K562 (cell line): ENCODE results near the gene LIPE. TPM values are rescaled to one million over a fixed set of nuclear protein-coding genes. Genes with fewer than 3 reads are reported as not detected.

Experiments used
- CTBP1 ChIP-seq: fragments of 450-650 bp; IDR thresholded peaks from 2 replicates; pipeline ENCODE4 v1.6.1; 2016; ENCODE audit warnings: borderline replicate concordance
- MYC ChIP-seq, 2 experiments: fragments of 250-450 bp in 1 of 2; sonication (Bioruptor Pico) in 1 of 2; IDR thresholded peaks; 2 replicates each; pipeline versions ENCODE4 v1.5.1 to v1.6.1; 2012 to 2021; ENCODE audit warnings: low read depth in 2 of 2, borderline replicate concordance in 1 of 2, improper control_type of control experiment in 1 of 2, low read length in 1 of 2, mild to moderate bottlenecking in 1 of 2, moderate library complexity in 1 of 2
- PTBP1 ChIP-seq: fragments of 200-400 bp; formaldehyde crosslinking; IDR thresholded peaks from 2 replicates; pipeline ENCODE4 v1.6.1; 2017; ENCODE audit warnings: low read depth, low read length
- SMAD2 ChIP-seq: fragments of 150-350 bp; IDR thresholded peaks from 2 replicates; pipeline ENCODE4 v1.6.1; 2014; ENCODE audit warnings: low read depth, mild to moderate bottlenecking, low read length
- SMARCC2 ChIP-seq: fragments of 450-650 bp; IDR thresholded peaks from 2 replicates; pipeline ENCODE4 v1.6.1; 2017; ENCODE audit warnings: antibody characterized with exemption, moderate library complexity, mild to moderate bottlenecking, low read depth
- THRAP3 ChIP-seq: fragments of 450-650 bp; IDR thresholded peaks from 2 replicates; pipeline ENCODE4 v1.6.1; 2016; ENCODE audit warnings: mild to moderate bottlenecking, inconsistent platforms, borderline replicate concordance
- ZHX1 ChIP-seq: fragments of 150-350 bp; conservative IDR thresholded peaks from 2 replicates; pipeline ENCODE4 v1.6.1; 2014; ENCODE audit warnings: low read length
- ZNF507 ChIP-seq: conservative IDR thresholded peaks from 2 replicates; pipeline ENCODE4 v1.6.1; 2017; ENCODE audit warnings: missing genetic modification characterization, missing compliant biosample characterization
- ZNF780A ChIP-seq: fragments of 250-450 bp; sonication (Bioruptor Pico); IDR thresholded peaks from 2 replicates; pipeline ENCODE4 v1.5.0; 2021; ENCODE audit warnings: mild to moderate bottlenecking
- polyA plus RNA-seq, 8 experiments: library from polyadenylated mRNA; depleted of rRNA in 4 of 8; stranded (reverse) in 5 of 8; unstranded in 3 of 8; fragments of >200 nt; fragmentation: Nextera tagmentation in 2 of 8; fragmentation: Illumina TruSeq in 1 of 8; extraction: Ambion mirVana in 2 of 8; extraction: Trizol in 1 of 8; gene quantifications; 2 replicates each; pipeline versions ENCODE4 v1.2.1 to v1.2.3, GENCODE V29; 2011 to 2014; ENCODE audit warnings: inconsistent platforms in 1 of 8, missing spikeins in 1 of 8
- total RNA-seq, 7 experiments: library from RNA; depleted of rRNA in 6 of 7; stranded (reverse); fragments of >200 nt in 6 of 7; fragmentation: Illumina TruSeq in 2 of 7; extraction: Trizol in 2 of 7; gene quantifications; 2 replicates each; pipeline versions ENCODE4 v1.2.1 to v1.2.3, GENCODE V29; 2011 to 2021; ENCODE audit warnings: low replicate concordance in 1 of 7
- TF ChIP-seq, protein P1 (sequence below): IDR thresholded peaks from 2 replicates; pipeline ENCODE4 v1.6.1; 2011; ENCODE audit warnings: borderline replicate concordance, low read depth, mild to moderate bottlenecking, moderate library complexity, low read length; ENCODE audit not compliant: insufficient read depth, poor library complexity, severe bottlenecking
- TF ChIP-seq, protein P2 (sequence below): fragments of 250-450 bp; sonication (Bioruptor Pico); IDR thresholded peaks from 2 replicates; pipeline ENCODE4 v1.4.0; 2020
- TF ChIP-seq, protein P3 (sequence below), 2 experiments: IDR thresholded peaks; 2 replicates each; pipeline ENCODE4 v1.6.1; 2011; ENCODE audit warnings: borderline replicate concordance in 1 of 2, control low read depth in 1 of 2, low read depth in 1 of 2, low read length in 1 of 2, mild to moderate bottlenecking in 1 of 2, mixed read lengths in 1 of 2, moderate library complexity in 1 of 2; ENCODE audit not compliant: insufficient read depth in 1 of 2, insufficient read length in 1 of 2, poor library complexity in 1 of 2, severe bottlenecking in 1 of 2; ENCODE audit errors: extremely low read depth in 1 of 2

Gene LIPE
- total and polyA plus RNA-seq, 9 of the 15 experiments (the other 6 are each of a cell fraction or from before 2014, with no cell fraction given) = 0.22 TPM; not detected in 8

GRCh38 chr19:42440357-42441048 is 13.3 kb upstream of the LIPE start (continued):
- no peak for TF ChIP-seq THRAP3
- TF ChIP-seq MYC (IDR thresholded peaks at IDR 0.05; ENCODE audit: low read depth, low read length) = peak; percentile 69
- no peak for TF ChIP-seq MYC (CRISPR knock-in tag; IDR thresholded peaks at IDR 0.05; ENCODE audit: borderline replicate concordance, low read depth)
- no peak for TF ChIP-seq ZHX1
- no peak for TF ChIP-seq SMAD2
- TF ChIP-seq, protein P1, sequence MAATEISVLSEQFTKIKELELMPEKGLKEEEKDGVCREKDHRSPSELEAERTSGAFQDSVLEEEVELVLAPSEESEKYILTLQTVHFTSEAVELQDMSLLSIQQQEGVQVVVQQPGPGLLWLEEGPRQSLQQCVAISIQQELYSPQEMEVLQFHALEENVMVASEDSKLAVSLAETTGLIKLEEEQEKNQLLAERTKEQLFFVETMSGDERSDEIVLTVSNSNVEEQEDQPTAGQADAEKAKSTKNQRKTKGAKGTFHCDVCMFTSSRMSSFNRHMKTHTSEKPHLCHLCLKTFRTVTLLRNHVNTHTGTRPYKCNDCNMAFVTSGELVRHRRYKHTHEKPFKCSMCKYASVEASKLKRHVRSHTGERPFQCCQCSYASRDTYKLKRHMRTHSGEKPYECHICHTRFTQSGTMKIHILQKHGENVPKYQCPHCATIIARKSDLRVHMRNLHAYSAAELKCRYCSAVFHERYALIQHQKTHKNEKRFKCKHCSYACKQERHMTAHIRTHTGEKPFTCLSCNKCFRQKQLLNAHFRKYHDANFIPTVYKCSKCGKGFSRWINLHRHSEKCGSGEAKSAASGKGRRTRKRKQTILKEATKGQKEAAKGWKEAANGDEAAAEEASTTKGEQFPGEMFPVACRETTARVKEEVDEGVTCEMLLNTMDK = peak; percentile 76
- 0 out of 2 replicates have a peak, but pooled peaks have one; percentile 35 for TF ChIP-seq SMARCC2
- no peak for TF ChIP-seq CTBP1
- TF ChIP-seq ZNF780A (CRISPR knock-in tag) = no peak
- TF ChIP-seq PTBP1 = no peak
- no peak for TF ChIP-seq ZNF507 (tag)
- TF ChIP-seq, protein P2, sequence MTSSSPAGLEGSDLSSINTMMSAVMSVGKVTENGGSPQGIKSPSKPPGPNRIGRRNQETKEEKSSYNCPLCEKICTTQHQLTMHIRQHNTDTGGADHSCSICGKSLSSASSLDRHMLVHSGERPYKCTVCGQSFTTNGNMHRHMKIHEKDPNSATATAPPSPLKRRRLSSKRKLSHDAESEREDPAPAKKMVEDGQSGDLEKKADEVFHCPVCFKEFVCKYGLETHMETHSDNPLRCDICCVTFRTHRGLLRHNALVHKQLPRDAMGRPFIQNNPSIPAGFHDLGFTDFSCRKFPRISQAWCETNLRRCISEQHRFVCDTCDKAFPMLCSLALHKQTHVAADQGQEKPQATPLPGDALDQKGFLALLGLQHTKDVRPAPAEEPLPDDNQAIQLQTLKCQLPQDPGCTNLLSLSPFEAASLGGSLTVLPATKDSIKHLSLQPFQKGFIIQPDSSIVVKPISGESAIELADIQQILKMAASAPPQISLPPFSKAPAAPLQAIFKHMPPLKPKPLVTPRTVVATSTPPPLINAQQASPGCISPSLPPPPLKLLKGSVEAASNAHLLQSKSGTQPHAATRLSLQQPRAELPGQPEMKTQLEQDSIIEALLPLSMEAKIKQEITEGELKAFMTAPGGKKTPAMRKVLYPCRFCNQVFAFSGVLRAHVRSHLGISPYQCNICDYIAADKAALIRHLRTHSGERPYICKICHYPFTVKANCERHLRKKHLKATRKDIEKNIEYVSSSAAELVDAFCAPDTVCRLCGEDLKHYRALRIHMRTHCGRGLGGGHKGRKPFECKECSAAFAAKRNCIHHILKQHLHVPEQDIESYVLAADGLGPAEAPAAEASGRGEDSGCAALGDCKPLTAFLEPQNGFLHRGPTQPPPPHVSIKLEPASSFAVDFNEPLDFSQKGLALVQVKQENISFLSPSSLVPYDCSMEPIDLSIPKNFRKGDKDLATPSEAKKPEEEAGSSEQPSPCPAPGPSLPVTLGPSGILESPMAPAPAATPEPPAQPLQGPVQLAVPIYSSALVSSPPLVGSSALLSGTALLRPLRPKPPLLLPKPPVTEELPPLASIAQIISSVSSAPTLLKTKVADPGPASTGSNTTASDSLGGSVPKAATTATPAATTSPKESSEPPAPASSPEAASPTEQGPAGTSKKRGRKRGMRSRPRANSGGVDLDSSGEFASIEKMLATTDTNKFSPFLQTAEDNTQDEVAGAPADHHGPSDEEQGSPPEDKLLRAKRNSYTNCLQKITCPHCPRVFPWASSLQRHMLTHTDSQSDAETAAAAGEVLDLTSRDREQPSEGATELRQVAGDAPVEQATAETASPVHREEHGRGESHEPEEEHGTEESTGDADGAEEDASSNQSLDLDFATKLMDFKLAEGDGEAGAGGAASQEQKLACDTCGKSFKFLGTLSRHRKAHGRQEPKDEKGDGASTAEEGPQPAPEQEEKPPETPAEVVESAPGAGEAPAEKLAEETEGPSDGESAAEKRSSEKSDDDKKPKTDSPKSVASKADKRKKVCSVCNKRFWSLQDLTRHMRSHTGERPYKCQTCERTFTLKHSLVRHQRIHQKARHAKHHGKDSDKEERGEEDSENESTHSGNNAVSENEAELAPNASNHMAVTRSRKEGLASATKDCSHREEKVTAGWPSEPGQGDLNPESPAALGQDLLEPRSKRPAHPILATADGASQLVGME (CRISPR knock-in tag) = no peak
- TF ChIP-seq, protein P3, sequence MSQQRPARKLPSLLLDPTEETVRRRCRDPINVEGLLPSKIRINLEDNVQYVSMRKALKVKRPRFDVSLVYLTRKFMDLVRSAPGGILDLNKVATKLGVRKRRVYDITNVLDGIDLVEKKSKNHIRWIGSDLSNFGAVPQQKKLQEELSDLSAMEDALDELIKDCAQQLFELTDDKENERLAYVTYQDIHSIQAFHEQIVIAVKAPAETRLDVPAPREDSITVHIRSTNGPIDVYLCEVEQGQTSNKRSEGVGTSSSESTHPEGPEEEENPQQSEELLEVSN (IDR thresholded peaks at IDR 0.05; ENCODE audit: borderline replicate concordance in 1 of 2, extremely low read depth in 1 of 2, insufficient read depth in 1 of 2, insufficient read length in 1 of 2, low read depth in 1 of 2, low read length in 1 of 2, poor library complexity in 1 of 2, severe bottlenecking in 1 of 2) = peak in 1 of 2 experiments; percentile 40
